ENCODE measurements around the gene KLHDC7A. TPM values are rescaled to one million over a fixed set of nuclear protein-coding genes. Genes with fewer than 3 reads are reported as not detected.

KLHDC7A gene
- total and polyA plus RNA-seq, 2 of the 4 experiments (the other 2 are of a cell fraction), result not detected

DNA sequence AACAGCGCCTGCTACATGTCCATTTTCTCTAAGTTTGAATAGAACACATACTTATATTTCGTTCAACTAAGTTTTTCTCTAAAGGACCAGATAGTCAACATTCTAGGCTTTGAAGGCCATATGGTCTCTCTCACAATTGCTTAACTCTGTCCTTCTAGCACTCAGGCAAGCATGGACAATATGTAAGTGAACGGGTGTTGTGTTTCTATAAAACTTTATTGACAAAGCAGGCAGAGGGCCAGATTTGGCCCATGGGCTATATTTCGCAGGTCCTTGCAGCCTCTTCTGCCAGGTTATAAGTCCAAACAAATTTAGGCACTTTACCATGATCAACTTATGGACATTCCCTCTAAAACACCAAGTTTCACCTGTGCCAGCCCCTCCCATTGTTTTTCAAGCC lies 21.1 kb downstream of the KLHDC7A start:
- H3K4me2 ChIP-seq (ENCODE audit: low read depth, low read length), result no peak overlapping the region
- H3K4ac ChIP-seq (ENCODE audit: low read depth, low read length), result no peak overlapping the region
- intact Hi-C loops (cut with micrococcal nuclease) (no loop called here), in situ Hi-C loops (cut with MboI; ENCODE audit: low sequenced_read_pairs) (no loop called here), dilution Hi-C loops (cut with HindIII; ENCODE audit: low sequenced_read_pairs, unreplicated experiment) (no loop called here)
- no peak overlapping the region for H2AFZ ChIP-seq (replicated peaks; ENCODE audit: low read length, poor library complexity)
- TF ChIP-seq MAFK (IDR thresholded peaks at IDR 0.05; ENCODE audit: low read depth, low read length) (no peak), FOS (IDR thresholded peaks at IDR 0.05; ENCODE audit: low read depth, low read length) (no peak), USF2 (IDR thresholded peaks at IDR 0.05; ENCODE audit: low read depth, low read length) (no peak), NFE2L2 (IDR thresholded peaks at IDR 0.05; ENCODE audit: low read depth, low read length) (no peak), MXI1 (IDR thresholded peaks at IDR 0.05; ENCODE audit: borderline replicate concordance, low read depth, low read length) (no peak), CTCF (conservative IDR thresholded peaks at IDR 0.05; ENCODE audit: low read depth, low read length) (no peak), RCOR1 (IDR thresholded peaks at IDR 0.05; ENCODE audit: insufficient replicate concordance, low read length) (no peak), BHLHE40 (IDR thresholded peaks at IDR 0.05; ENCODE audit: low read depth, low read length) (no peak), MAZ (IDR thresholded peaks at IDR 0.05; ENCODE audit: borderline replicate concordance, low read depth, low read length) (no peak), CHD1 (IDR thresholded peaks at IDR 0.05; ENCODE audit: low read depth, low read length) (no peak), CEBPB (IDR thresholded peaks at IDR 0.05; ENCODE audit: low read depth, low read length) (no peak), SMC3 (IDR thresholded peaks at IDR 0.05; ENCODE audit: low read depth, low read length) (no peak), POLR2A (IDR thresholded peaks at IDR 0.05; ENCODE audit: low read depth, low read length) (no peak), RAD21 (IDR thresholded peaks at IDR 0.05; ENCODE audit: low read length) (no peak)
- TF ChIP-seq, protein P1, sequence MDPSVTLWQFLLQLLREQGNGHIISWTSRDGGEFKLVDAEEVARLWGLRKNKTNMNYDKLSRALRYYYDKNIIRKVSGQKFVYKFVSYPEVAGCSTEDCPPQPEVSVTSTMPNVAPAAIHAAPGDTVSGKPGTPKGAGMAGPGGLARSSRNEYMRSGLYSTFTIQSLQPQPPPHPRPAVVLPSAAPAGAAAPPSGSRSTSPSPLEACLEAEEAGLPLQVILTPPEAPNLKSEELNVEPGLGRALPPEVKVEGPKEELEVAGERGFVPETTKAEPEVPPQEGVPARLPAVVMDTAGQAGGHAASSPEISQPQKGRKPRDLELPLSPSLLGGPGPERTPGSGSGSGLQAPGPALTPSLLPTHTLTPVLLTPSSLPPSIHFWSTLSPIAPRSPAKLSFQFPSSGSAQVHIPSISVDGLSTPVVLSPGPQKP (IDR thresholded peaks at IDR 0.05; ENCODE audit: borderline replicate concordance, low read depth, low read length), result no peak
- no peaks in the 10 kb centered on the region for H3K27me3 ChIP-seq (ENCODE audit: control insufficient read depth, insufficient read depth, low read length)
- H2AK5ac ChIP-seq (ENCODE audit: low read depth, low read length), result no peak overlapping the region
- no peak overlapping the region for H3K56ac ChIP-seq (ENCODE audit: extremely low read depth, insufficient read depth, low read length)
- ChIA-PET POLR2A (ENCODE audit: unreplicated experiment) (no interaction called here), CTCF (no interaction called here)
- no peaks in the 10 kb centered on the region for H3K4me1 ChIP-seq (ENCODE audit: control insufficient read depth, insufficient read depth, low read length)
- 17% methylated on average over 1 of the region's 4 CpGs; no CpG with 5 or more reads in 1 of the 2 experiments for WGBS, 2 experiments (ENCODE audit: extremely low coverage in 2 of 2, insufficient read length in 1 of 2)
- H2AK9ac ChIP-seq (replicated peaks; ENCODE audit: low read depth, low read length, poor library complexity), result no peak overlapping the region
- no peak overlapping the region for H3K9ac ChIP-seq (ENCODE audit: low read depth, low read length)
- no peaks in the 10 kb centered on the region for H3K9me1 ChIP-seq (ENCODE audit: insufficient read depth, low read length)
- no TSS peak for BruUV-seq (replicated peaks)
- H3K18ac ChIP-seq (ENCODE audit: low read depth, low read length), result no peak overlapping the region
- H2BK120ac ChIP-seq (ENCODE audit: low read depth, low read length), result no peak overlapping the region
- no peaks in the 10 kb centered on the region for H4K20me1 ChIP-seq (ENCODE audit: insufficient read depth, low read length)
- H3K79me1 ChIP-seq (ENCODE audit: low read depth in 1 of 2, low read length in 2 of 2), result no peaks in the 10 kb centered on the region
- no peak overlapping the region for H3K4me3 ChIP-seq (ENCODE audit: insufficient read depth, low read depth, low read length)
- H2BK15ac ChIP-seq (ENCODE audit: low read depth, low read length), result no peak overlapping the region
- H3K23ac ChIP-seq (ENCODE audit: low read depth, low read length), result no peak overlapping the region
- no peak overlapping the region for H3K14ac ChIP-seq (replicated peaks; ENCODE audit: low read depth, low read length)
- H4K8ac ChIP-seq (ENCODE audit: low read depth in 2 of 2, low read length in 2 of 2), result no peak overlapping the region
- ATAC-seq (ENCODE audit: low read depth) (no peak), DNase-seq (no peak)
- no peaks in the 10 kb centered on the region for H3K36me3 ChIP-seq (ENCODE audit: control insufficient read depth, insufficient read depth, low read length)
- no peak overlapping the region for H3K27ac ChIP-seq (ENCODE audit: insufficient read depth, low read length)
- H3K9me3 ChIP-seq (ENCODE audit: control insufficient read depth, insufficient read depth, low read length), result peaks cover 7% of the 10 kb centered on the region
- no peak overlapping the region for H4K5ac ChIP-seq (ENCODE audit: low read depth, low read length)
- H4K91ac ChIP-seq (ENCODE audit: insufficient read depth, low read depth, low read length), result no peak overlapping the region
- H2BK5ac ChIP-seq (ENCODE audit: low read depth, low read length, poor library complexity, severe bottlenecking), result no peak overlapping the region
- no peak overlapping the region for H2BK20ac ChIP-seq (ENCODE audit: low read depth, low read length)

Data from IMR-90 (cell line).